ENCODE data around the gene DISC1. TPM values are rescaled to one million over a fixed set of nuclear protein-coding genes. Genes with fewer than 3 reads are reported as not detected.
"Not testable (repeated sequence)": the region's sequence is repeated elsewhere in the genome, so short reads cannot be mapped to it uniquely, and the experiment has no call there.

DISC1 gene
- total RNA-seq, 2 experiments from 2014 or later, result 1.1 to 1.6 TPM

DNA sequence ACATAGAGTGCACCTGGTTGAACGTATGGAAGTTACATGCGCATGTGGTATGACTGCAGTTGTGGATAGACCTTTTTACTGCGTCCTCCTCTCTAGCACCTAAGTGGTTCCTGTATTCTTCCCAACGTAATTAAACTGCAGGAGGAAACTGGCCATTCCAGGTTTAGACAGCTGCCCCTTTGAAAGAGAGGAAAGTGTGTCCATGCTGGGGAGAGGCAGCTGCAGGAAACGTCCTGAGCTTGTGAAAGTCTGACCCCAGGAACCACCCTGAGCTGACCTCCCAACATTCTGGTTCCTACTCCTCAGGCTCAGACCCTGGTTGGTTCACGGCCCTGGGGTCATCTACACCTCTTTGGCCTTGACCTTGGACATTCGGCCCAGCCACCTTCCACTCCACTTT, 309.3 kb downstream of the DISC1 start:
- CTCF ChIA-PET, result no interaction called here
- POLR2A ChIA-PET, result no interaction called here

DNA sequence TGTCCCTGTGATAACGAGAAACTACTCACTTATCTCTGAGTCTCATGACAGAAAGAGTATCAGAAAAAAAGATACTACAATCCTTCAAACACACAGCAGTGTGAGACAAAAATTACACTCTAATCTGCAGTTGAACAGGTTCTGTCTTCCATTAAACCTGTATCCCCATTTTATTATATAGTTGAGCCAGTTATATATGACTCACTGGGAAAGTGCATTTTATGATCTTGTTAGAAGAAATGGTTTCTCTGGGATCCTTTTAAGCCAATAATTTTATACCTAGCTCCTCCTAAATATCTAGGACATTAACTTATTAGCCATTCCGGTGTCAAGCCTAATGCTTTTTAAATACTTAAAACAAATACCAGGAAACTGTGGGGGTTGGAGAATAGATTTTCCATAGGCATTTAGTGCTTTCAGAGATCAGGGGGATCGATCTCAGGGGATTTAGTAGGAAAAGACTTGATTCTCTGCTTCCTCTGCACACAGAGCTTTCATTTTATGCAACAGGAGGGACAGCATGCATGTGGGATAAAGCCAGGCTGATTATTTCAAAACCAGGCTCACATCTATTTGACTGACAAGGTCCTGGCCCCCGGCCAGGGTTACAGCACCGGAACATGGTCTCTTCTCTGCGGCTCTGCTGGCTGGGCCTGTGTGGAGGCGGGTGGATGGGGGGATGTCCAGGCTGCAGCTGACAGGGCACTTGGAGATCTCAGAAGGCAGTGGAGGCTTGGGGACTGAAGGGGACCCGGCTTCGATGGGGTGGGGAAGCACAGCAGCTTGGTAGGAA, 310.6 kb downstream of the DISC1 start:
- CTCF ChIA-PET, result no interaction called here
- POLR2A ChIA-PET, result no interaction called here

DNA sequence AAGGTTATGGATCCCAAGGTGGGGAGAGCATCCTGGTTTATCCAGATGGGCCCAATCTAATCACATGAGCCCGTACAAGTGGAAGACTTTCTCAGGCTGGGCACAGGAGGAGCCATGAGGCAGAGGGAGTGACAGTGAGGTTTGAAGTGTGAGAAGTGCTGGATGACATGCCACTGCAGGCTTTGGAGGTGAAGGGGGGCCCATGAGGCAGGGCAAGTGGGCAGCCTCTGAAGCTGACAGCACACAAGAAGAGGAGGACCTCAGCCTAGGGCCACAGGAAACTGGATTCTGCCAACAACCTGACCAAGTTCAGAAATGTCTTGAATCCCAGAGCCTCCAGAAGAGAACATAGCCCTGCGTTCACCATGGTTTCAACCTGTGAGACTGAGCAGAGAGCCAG, 311.6 kb downstream of the DISC1 start:
- ChIA-PET POLR2A (no interaction called here), CTCF (no interaction called here)

DNA sequence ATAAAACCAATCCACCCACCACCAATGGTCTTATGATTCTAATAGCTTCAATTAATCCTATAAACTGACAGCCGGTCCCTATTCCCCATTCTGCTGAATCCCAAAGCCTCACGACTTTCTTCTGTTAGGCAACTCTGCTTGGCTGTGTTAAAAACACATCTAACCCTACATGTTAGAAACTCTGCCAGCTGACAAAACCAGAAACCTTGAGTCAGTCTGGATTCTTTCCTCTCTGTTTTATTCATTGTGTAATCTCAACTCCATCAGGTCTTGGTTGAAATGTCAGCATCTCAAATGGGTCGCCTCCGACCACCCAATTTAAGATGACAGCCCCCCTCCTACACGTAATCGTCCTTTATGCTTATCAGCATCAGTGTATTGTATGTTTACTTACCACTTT, 312.1 kb downstream of the DISC1 start:
- POLR2A ChIA-PET, result no interaction called here
- CTCF ChIA-PET, result no interaction called here

DNA sequence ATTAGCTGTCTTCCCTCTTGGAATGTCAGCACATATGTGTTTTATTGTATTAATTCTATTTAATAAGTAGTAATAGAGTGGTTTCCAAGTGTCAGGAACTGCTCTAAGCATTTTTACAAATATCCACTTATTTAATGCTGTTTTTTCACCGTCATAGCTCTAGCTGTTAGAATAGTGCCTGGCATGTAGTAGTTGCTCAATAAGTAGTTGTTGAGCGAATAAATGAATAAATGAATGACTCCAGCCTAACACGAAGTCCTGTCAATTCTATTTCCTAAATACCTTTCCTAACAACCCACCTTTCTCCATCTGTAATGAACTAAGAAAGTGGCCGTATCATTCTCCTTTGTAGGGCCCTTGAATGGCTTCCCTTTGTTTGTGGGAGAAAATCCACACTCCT, 312.5 kb downstream of the DISC1 start:
- ChIA-PET POLR2A (no interaction called here), CTCF (no interaction called here)

DNA sequence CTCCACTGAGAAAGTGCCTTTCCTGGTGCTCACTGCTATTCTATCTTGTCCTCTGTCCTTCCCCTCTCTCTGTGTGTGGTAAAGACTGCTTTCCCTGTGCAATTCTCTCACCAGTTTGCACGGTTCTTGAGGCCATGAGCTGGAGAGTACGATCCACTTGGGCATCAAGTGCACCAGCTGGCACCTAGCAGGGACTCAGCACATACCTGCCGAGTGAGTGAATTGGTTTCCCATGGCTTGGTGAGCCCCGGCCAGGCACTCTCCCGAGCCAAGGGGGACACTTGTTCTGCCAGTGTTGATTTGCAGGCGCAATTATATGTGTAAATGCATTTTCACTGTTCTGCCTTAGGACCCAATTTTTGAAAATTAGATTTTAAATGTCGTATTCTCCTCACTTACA, 313.5 kb downstream of the DISC1 start:
- POLR2A ChIA-PET, result no interaction called here
- CTCF ChIA-PET, result no interaction called here

DNA sequence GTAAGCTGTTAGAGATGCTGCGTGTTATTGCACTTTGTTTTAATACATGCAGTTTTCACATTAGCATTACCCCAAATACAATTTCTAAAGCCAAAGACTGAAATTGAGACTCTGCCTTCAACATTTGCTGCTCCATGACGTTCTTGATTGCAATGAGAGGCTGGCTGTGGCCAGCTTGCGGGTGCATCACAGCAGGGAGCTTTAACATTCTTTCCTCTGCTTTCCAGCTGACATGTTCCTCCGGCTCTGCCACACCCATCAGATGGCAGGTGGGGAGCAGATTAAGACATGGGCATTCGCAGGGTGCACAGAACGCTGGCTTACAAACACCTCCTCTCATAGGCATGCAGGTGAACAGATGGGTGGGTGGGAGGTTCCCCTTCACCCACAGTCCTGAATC, 314.1 kb downstream of the DISC1 start:
- CTCF ChIA-PET, result no interaction called here

DNA sequence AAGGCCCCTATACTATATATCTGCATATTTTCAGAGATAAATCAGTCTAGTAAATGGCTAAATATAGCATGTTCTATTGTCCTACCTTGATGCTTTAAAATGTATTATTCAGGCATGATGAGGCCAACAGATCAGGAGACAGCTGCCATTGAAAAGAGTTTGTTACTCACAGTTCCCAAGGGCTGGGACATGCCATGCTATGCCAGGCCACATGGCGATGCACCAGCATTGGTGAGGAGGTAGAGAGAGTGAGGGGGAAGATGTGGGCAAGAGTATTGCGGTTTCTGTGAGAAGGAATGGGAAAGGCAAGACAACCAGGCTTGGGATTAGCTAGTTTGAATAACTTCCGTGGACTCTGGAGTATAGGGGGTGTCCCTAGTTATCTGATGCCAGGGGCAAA, 316.5 kb downstream of the DISC1 start:
- CTCF ChIA-PET, result no interaction called here
- POLR2A ChIA-PET, result no interaction called here

More for the DNA sequence above, 314.1 kb downstream of the DISC1 start:
- POLR2A ChIA-PET, result no interaction called here

DNA sequence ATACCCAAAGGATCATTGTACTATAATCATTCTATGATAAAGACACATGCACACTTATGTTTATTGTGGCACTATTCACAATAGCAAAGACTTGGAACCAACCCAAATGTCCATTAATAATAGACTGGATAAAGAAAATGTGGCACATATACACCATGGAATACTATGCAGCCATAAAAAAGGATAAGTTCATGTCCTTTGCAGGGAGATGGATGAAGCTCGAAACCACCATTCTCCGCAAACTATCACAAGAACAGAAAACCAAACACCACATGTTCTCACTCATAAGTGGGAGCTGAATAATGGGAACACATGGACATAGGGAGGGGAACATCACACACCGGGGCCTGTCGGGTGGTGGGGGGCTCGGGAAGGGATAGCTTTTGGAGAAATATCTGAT, 321.5 kb downstream of the DISC1 start:
- CTCF ChIA-PET, result not testable (repeated sequence)

DNA sequence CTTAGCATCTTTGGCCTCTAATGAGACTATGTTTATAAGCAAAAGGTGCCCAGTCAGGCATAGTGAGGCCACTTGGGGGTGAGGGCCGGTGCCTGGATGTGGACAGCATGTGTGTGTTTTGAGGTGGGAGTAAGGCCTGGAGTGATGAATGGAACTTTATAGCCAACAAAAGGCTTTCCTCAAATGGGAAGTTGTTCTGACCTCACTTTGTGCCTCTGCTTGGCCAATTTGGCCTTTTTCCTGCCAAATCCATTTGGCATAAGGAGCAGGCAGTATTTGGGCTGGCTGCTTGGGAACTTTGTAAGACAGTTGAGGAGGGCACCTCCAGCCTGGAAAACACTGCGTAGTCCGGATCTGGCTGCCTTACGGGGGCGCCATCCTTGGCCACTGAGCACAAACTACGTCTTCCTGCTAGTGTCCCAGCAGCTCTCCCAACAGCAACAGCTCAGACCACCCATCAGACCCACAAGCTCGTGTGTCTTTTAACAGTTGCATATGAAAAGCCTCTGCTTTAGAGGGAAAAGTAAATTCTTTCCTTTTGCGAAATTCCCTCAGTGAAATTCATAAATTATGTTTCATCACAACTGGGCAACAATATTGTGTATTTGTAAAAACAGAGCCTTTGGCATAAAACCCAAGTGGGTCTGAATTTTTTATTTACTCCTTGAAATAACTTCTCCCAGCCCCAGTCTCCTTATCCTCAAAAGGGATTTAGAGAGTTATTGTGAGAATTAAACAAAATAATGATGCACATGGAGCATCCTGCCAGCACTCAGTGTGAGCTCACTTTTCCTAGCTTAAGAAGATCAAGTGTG, 322.9 kb downstream of the DISC1 start:
- POLR2A ChIA-PET, result no interaction called here
- CTCF ChIA-PET, result interaction anchor here (1.1 kb wide), 1 partner anchor 24 kb away, joined by 3 read pairs; no protein-coding TSS in a partner anchor

More for the DNA sequence above, 321.5 kb downstream of the DISC1 start:
- POLR2A ChIA-PET, result not testable (repeated sequence)

DNA sequence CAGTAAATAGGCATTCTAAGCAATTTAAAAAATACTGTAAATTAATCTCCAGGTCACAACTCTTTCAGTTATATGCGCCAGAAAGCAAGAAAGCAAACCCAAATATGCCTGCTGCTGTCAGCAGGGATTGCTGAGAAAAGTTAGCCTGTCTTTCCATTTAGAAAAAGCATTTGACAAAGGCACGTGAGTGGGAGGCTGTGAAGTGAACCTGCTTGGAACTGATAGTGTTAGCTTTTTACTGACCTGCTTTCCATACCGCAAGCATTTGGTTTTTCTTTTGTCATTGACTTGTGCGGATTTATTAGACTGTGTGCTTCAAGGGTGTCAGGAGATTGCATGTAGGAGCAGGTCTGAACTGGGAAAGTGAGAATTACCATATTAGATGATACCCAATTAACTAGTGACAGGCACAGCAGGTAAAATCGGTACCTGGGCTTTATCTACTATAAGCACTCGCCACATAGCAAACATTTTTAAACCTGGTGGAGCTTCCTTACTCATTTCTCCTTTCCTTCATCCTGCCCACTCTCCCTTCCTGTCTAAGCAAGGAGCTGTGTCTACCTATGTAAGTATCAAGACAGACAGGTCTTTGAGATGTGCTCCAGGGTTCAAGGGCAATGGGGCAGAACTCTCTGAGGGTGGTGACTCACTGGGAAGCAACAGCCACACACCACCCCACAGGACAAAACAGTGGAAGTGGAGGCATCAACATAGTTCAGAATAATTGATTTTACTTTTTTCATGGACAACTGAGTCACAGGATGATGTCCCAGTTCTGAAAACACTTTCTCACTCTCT, 323.9 kb downstream of the DISC1 start:
- ChIA-PET CTCF (interaction anchor here (1.4 kb wide), 1 partner anchor 19 kb away, joined by 4 read pairs; no protein-coding TSS in a partner anchor), POLR2A (no interaction called here)

DNA sequence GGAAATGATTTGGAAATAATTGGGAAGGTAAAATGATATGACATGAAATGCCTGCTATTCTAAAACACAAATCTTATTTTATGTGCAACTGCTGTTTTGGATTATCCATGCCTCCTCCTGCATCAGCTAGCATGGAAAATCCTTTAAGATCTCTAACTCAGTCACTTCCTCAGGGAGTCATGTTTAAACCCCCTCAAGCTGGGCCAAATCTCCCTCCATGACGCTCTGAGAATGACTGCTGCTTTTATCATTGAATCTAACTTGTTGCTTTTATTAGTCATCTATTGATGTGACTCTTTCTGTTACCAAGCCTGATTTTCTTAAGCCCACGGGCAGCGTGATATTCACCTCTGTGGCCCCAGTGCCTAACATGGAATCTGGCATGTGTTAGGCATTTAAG, 324.8 kb downstream of the DISC1 start:
- ChIA-PET POLR2A (no interaction called here), CTCF (interaction anchor here (1.4 kb wide), 1 partner anchor 20 kb away, joined by 4 read pairs; no protein-coding TSS in a partner anchor)

DNA sequence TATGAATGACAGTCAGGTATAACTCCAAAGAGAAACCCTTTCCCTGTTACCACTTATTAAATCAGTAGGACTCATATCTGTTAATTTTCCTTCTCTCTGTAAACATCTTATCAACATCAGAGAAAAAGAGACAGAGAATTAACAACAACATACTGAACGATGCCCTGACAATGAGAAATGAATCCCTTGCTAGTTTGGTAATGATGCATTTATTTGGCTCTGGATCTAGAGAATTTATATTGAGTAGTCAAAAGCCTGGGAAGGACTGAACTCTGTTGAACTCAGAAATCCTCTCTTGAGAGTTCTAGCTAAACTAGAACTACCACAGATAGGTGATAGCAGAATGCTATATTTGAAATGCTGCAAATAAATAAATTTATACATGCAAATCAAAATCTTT, 325.6 kb downstream of the DISC1 start:
- ChIA-PET POLR2A (no interaction called here), CTCF (no interaction called here)

DNA sequence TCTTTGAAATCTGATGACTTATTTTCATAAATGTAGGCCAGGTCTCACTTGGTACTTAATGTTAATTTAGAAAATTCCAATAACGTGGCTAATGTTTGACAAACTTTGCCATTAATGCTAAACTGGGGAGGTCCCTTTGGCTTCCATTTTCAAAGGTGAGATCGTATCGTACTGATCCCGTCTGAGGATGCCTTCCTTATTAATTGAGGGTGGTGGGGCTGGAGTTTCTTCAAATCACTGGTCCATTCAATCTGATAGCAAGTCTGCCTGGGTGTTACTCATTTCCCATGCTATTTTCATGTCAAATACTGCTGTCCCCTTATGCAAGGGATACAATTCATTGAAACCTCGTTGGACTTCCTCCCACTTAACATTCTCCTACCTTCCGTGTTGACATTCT, 327.1 kb downstream of the DISC1 start:
- CTCF ChIA-PET, result no interaction called here
- POLR2A ChIA-PET, result no interaction called here

DNA sequence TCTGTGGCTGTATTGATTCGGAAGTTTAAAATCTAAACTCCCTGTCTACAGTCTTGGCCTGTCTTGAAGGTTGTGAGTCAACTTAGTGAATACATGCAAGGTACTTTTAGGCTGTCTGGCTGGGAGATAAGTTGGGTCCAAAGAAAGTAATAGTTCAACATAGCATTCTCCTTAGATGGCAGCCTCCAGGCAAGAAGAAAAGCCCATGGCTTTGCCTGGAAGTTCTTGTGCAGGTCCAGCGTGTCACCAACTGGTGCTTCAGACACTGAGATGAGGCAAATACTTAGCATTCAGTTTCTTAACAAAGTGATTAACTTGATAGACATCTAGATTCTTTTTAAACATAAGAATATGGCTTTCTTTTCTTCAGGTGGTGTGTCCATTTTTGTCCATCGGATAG, 328.2 kb downstream of the DISC1 start:
- ChIA-PET CTCF (no interaction called here), POLR2A (no interaction called here)

DNA sequence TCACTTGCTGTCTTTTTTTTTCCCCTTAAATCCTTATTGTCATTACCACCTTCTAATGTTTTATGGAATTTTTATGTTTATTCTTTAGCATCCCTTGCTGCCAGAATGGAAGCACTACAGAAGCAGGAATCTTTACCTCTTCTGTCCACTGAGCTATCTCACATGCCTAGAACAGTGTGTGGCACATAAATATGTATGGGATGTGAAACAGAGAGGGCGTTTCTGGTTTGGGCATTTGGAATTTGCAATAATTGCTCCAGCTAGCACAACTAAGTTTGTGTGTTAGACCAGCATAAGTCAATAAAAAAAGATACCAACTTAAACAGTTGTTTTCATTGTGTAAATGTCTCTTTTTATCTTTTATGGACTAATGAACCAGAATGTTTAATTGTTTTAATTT, 330.8 kb downstream of the DISC1 start:
- ChIA-PET POLR2A (no interaction called here), CTCF (no interaction called here)

DNA sequence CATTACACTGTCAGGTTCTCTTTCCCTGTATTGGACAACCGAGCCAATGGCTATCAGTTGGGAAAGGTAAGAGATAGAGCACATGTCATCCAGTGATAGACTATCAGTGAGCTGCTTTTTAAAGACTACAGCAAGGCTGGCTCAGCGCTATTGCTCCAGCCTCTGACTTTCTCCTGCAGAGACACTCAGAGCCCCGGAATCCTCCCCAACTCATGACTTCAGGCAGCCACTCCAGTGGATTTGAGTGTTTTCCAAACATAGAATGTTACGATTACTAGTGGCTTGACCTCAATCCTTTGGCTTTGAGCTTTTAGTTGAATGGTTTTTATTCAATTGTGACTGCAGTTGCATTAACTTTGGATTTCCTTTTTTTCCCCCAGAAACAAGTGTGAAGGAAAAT, 331.9 kb downstream of the DISC1 start:
- ChIA-PET CTCF (no interaction called here), POLR2A (no interaction called here)

DNA sequence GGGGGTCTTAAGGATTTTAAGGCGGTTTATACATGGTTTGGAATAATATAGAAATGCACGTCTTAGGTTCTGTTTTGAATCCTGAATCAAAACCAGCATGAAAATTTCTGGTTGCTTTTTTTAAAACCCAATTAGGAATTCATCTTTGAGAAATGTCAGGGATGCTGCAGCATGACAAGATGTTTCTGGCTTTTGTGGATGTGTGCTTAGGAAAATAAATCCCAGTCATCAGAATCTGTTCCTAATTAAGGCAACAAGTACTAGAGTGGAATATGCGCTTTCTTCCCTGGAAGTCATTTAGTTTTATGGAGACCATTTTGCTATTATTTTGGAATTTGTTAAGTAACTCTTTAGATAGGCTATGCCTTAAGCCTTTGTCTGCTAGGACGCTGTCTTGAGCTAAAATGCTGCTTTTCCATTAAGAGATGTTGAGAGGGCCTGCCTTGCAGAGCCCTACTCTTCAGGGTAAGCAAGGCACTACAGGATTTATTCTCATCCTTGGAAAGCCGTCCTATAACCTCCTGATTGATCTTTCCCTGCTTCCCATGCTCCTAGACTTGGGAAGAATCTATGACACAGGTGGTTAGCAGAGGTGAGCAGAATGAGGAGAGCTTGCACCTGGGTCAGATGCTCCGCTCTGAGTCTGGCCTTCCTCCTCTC, 332.8 kb downstream of the DISC1 start:
- CTCF ChIA-PET, result no interaction called here
- POLR2A ChIA-PET, result no interaction called here

DNA sequence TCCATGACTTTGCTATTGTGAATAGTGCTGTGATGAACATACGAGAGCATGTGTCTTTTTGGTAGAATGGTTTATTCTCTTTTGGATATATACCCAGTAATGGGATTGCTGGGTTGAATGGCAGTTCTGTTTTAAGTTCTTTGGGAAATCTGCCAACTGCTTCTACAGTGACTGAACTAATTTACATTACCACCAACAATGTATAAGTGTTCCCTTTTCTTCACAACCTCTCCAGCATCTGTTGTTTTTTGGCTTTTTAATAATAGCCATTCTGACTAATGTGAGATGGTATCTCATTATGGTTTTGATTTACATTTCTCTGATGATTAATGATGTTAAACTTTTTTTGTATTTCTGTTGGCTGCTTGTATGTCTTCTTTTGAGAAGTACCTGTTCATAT, 335.2 kb downstream of the DISC1 start:
- POLR2A ChIA-PET, CTCF ChIA-PET: not testable (repeated sequence)

DNA sequence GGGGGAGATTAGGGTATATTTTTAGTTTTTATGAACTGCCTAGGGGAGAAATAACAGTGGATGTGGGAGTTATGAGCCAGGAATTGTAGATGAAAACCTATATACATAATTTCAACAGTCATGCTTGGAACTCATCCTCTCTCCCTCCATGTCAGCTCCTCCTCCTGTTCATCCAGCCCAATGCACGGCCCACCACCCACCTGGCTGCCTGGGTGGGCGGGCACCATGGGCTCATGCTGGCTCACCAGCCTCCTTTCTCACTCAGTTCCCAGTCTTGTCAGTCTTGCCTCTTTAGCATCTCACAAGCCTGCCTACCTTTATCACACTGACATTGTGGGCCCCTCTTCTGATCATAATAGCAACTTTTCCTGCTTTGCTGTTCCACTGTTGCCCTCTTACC, 336.0 kb downstream of the DISC1 start:
- ChIA-PET CTCF (no interaction called here), POLR2A (no interaction called here)

Measured in activated CD8-positive, alpha-beta memory T cell treated with anti-CD3 and anti-CD28 coated beads for 36 hours (primary cell).